Lower lobe of right lung (tissue), 2 donors: Measurements from ENCODE around the gene LDHAL6B. TPM values are rescaled to one million over a fixed set of nuclear protein-coding genes. Genes with fewer than 3 reads are reported as not detected.

Experiments used
- ATAC-seq, 2 donors: fragments of 200-7000 bp; cut with Tn5 transposase; one replicate each; pipeline ENCODE4 v1.9.1; 2020 to 2022; ENCODE audit warnings: mild to moderate bottlenecking in 2 of 2, moderate library complexity in 2 of 2
- DNase-seq: peaks from one replicate; pipeline ENCODE4 v3.0.0-alpha.2; 2020
- H3K27ac ChIP-seq: fragments of 200-600 bp; one replicate; pipeline ENCODE4 v1.8.0; 2022
- H3K27me3 ChIP-seq: fragments of 200-600 bp; one replicate; pipeline ENCODE4 v1.8.0; 2022; ENCODE audit warnings: low read depth
- H3K36me3 ChIP-seq: fragments of 200-600 bp; one replicate; pipeline ENCODE4 v1.8.0; 2022; ENCODE audit warnings: mild to moderate bottlenecking
- H3K4me1 ChIP-seq: fragments of 200-600 bp; one replicate; pipeline ENCODE4 v1.8.0; 2022
- H3K4me3 ChIP-seq: fragments of 200-600 bp; one replicate; pipeline ENCODE4 v1.8.0; 2022; ENCODE audit warnings: mild to moderate bottlenecking
- H3K9me3 ChIP-seq: fragments of 200-600 bp; one replicate; pipeline ENCODE4 v1.8.0; 2022
- CTCF ChIP-seq: fragments of 200-600 bp; IDR thresholded peaks from one replicate; pipeline ENCODE4 v1.8.0; 2022; ENCODE audit warnings: antibody characterized with exemption, mild to moderate bottlenecking
- intact Hi-C: fragments of 100-400 bp; cut with DNase I; formaldehyde crosslinking; loops from one replicate; pipeline ENCODE4 v1.11.0; 2022
- total RNA-seq: library from RNA; stranded (reverse); fragmentation: NEBNext Ultra II Directional; extraction: Animal tissue kit (Norgen Biotek cat#: 25700); gene quantifications from one replicate; pipeline ENCODE4 v1.2.1, GENCODE V29; 2021
- donor health status: DM: no; HTN: yes; CAD: no; lungs with severe emphysema.

LDHAL6B gene
- total RNA-seq, 1 donor from 2014 or later, result not detected

- H3K4me3 ChIP-seq, result no peak overlapping the region
- peaks cover 15% of the 10 kb centered on the region for H3K9me3 ChIP-seq
- H3K27ac ChIP-seq, result no peak overlapping the region
- no peaks in the 10 kb centered on the region for H3K27me3 ChIP-seq
- DNase-seq (no peak), ATAC-seq (no peak)
- no peak for TF ChIP-seq CTCF
- intact Hi-C loops, result no loop called here
- peaks cover 23% of the 10 kb centered on the region for H3K4me1 ChIP-seq
- peaks cover 9% of the 10 kb centered on the region for H3K36me3 ChIP-seq
Observed at GRCh38 chr15:59179717-59180116, 26.9 kb upstream of the LDHAL6B start.

GRCh38 chr15:59180945-59181600 is 25.6 kb upstream of the LDHAL6B start:
- H3K36me3 ChIP-seq, result peaks cover 9% of the 10 kb centered on the region
- H3K27ac ChIP-seq, result no peak overlapping the region
- no peaks in the 10 kb centered on the region for H3K27me3 ChIP-seq
- intact Hi-C loops, result no loop called here
- H3K4me1 ChIP-seq, result peaks cover 10% of the 10 kb centered on the region
- DNase-seq, result no peak
- H3K4me3 ChIP-seq, result no peak overlapping the region
- TF ChIP-seq CTCF, result no peak
- no peak for ATAC-seq
- H3K9me3 ChIP-seq, result peaks cover 15% of the 10 kb centered on the region

- Histone ChIP-seq H3K27ac (no peak overlapping the region), H3K9me3 (peaks cover 15% of the 10 kb centered on the region), H3K4me1 (no peaks in the 10 kb centered on the region), H3K4me3 (no peak overlapping the region), H3K36me3 (peaks cover 25% of the 10 kb centered on the region), H3K27me3 (no peaks in the 10 kb centered on the region)
- intact Hi-C loops, result no loop called here
- ATAC-seq (peak; percentile 67 to 70), DNase-seq (no peak)
- peak; percentile 30 for TF ChIP-seq CTCF
Observed at GRCh38 chr15:59185725-59186124, 20.9 kb upstream of the LDHAL6B start.

- TF ChIP-seq CTCF, result no peak
- DNase-seq (no peak), ATAC-seq (no peak)
- H3K27ac ChIP-seq, result no peak overlapping the region
- no peaks in the 10 kb centered on the region for H3K4me1 ChIP-seq
- peaks cover 25% of the 10 kb centered on the region for H3K36me3 ChIP-seq
- H3K4me3 ChIP-seq, result no peak overlapping the region
- peaks cover 9% of the 10 kb centered on the region for H3K9me3 ChIP-seq
- no peaks in the 10 kb centered on the region for H3K27me3 ChIP-seq
- intact Hi-C loops, result no loop called here
Observed at GRCh38 chr15:59186501-59186900, 20.1 kb upstream of the LDHAL6B start.

GRCh38 chr15:59189241-59189640 is 17.4 kb upstream of the LDHAL6B start:
- H3K4me1 ChIP-seq, result no peaks in the 10 kb centered on the region
- no peak for ATAC-seq
- H3K4me3 ChIP-seq, result no peak overlapping the region
- no peaks in the 10 kb centered on the region for H3K27me3 ChIP-seq
- H3K9me3 ChIP-seq, result no peaks in the 10 kb centered on the region
- TF ChIP-seq CTCF, result no peak
- no peak for DNase-seq
- peaks cover 45% of the 10 kb centered on the region for H3K36me3 ChIP-seq
- H3K27ac ChIP-seq, result no peak overlapping the region
- intact Hi-C loops, result no loop called here
